GM21576 (cell line): ENCODE data around the gene PGS1.
"Not testable (repeated sequence)": the region's sequence is repeated elsewhere in the genome, so short reads cannot be mapped to it uniquely, and the experiment has no call there.

ENCODE experiments used
- ATAC-seq: cut with Tn5 transposase; IDR thresholded peaks from one replicate; pipeline ENCODE4 v1.9.1; 2021; ENCODE audit warnings: mild to moderate bottlenecking, moderate library complexity; ENCODE audit not compliant: unreplicated experiment

The PGS1 gene

DNA sequence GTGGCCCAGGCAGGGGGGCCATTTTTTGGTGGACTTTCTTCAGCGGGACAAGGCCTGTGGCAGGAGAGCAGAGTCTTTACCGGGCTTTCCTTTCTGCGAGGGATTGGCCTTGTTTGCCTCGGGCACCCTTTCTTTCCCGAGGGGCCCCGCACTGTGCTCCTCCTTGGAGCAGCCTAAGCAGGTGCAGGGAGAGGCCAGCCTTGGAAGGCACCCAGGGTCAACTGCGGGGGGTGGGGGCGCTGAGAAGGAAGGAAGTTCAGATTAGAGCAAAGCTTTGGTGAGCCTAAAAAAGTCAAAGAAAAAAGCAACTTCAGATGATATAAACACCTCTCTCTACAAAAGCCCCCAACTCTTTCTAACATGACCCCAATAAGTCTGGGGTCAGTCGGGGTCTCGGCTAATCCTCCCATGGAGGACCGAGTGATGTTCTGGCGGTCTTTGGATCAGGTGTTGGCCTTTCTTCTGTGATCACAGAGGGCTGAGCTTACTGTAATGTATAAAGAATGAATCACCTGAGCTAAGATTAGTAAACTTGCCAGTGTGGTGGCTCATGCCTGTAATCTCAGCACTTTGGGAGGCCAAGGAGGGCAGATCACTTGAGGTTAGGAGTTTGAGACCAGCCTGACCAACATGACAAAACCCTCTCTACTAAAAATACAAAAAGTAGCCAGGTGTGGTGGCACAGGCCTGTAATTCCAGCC lies 63.0 kb downstream of the PGS1 start:
- no peak for ATAC-seq

DNA sequence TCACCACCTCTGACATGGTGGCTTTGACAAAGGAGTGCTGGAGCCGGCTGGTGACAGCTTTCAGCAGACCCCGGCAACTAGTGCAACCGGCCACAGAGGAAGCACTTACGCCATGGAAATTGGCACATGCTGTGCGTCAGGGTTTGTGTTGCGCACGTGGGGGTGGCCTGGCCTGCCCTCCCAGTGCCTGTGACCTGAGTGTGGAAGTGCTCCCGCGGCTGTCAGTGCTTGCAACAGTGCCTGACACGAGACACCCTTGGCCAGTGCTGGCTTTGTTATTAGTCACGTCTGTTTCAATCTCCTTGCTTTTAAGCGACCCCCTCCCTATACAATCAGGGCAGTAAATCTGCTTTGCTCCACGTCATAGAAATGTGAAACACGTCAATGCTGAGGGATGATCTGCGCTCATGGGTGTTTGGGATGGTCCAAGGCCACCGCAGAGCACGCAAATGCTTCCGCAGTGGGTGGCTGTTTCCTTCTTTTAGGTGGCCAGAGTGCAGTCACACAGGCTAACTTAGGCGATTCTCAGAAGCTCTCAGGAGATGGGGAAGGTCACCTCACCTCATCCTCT lies 64.3 kb downstream of the PGS1 start:
- ATAC-seq, result no peak

- no peak for ATAC-seq
These were observed 65.9 kb downstream of the PGS1 start for GRCh38 chr17:78444392-78444791.

- no peak for ATAC-seq
These were observed 68.4 kb downstream of the PGS1 start for GRCh38 chr17:78446833-78447232.

- no peak for ATAC-seq
These were observed 70.0 kb downstream of the PGS1 start for GRCh38 chr17:78448356-78448993.

DNA sequence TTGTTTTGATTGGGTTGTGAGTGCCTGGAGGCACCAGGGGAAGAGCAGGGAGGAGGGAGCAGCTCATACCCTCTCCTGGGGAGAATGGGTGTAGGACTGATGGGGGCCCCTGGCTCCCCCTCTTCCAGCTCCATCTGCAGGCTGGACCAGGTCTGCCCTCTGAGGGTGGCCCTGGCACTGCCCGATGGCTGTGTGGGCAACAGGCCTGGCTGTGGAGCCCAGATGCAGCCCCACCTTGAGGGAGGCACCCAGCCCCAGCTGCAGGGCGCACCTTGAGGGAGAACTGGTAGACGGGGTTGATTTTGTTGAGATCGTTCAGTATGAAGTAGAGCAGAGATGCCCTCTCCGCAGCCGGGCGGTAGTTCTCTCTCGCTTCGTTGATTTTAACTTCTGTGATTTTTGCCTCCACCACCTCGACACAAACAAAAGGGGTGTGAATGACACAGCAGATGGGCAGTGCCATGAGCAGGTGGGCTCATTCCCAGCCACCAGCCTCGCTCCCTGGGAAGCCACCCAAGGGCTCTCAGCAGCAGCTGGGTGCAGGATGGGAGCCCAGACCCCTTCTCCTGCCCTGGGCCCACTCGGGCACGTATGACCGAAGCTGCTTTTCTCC lies 71.6 kb downstream of the PGS1 start:
- no peak for ATAC-seq

DNA sequence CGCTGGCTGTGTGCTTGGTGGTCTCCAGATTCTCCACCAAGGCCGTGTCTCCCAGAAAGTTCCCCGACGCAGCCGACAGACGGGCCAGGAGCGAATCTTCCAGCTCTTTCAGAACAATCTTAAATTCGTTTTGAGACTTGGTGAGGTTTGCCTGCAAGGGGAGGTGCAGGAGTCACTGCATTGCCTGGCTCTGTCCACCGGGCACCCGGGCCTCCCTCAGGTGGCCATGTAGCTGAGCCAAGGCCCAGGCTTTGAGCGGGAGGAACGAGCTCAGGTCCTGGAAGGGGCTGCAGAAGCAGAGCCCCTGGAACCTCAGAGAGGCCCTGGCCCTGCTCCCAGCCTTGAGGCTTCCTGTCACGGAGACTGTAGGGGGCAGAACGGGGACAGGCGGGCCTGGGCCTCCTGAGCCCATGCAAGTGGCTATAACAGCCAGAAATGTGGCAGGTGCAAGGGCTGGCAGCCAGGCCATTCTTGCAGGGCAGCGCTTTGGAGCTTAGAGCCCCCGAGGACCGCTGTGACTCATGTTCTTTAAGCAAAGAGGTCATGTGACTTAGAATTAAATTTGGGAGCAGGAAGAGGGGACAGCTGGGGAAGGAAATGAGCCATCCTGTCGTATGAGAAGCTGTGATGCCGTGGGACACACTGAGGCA lies 72.4 kb downstream of the PGS1 start:
- ATAC-seq, result no peak

GRCh38 chr17:78451753-78452152 lies 73.3 kb downstream of the PGS1 start:
- no peak for ATAC-seq

- ATAC-seq, result no peak
These were observed 75.9 kb downstream of the PGS1 start for GRCh38 chr17:78454346-78454745.

DNA sequence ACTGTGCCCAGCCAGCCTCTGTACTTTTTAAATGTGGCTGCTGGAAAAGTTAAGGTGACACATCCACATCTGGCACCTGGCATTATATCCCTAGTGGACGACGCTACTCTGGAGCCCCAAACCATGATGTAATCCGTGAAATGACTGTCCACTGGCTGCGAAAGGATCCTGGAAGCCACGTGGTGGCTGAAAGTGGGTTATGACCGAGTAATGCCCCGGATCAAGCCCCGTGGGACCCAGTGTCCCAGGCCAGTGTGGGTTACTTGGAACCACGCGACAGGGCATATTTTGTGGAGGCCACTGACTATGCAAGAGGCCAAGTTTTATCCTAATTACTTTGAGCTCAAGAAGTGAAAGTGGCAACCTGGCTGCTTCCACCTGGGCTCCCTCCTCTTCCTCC lies 79.6 kb downstream of the PGS1 start:
- ATAC-seq, result no peak

DNA sequence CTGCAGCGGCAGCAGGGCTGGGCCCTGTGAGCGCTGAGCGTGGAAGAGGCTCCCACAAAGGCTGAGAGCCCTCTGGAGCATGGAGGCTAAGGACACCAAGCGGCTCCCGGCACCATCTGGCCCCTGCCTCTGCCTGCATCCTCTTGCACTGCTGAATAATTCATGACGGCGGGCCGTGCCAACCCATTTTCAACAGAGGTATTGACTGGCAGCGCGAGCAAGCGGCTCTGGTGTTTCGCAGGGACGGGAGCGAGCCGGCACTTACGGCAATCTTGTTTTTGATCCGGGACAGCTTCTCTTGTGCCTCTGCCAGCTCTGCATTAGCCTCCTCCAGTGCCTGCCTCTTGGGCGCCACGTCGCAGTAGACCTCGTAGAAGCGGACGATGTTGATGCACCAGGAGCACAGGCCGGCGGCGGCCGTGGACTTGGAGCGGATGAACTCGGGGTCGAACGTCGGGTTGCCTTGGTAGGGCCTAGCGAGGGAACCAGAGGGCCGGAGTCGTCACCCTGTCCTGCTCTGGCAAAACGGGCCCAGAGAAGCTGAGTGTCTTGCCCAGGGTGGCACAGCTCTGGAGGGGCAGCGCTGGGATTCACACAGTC lies 80.4 kb downstream of the PGS1 start:
- no peak for ATAC-seq

DNA sequence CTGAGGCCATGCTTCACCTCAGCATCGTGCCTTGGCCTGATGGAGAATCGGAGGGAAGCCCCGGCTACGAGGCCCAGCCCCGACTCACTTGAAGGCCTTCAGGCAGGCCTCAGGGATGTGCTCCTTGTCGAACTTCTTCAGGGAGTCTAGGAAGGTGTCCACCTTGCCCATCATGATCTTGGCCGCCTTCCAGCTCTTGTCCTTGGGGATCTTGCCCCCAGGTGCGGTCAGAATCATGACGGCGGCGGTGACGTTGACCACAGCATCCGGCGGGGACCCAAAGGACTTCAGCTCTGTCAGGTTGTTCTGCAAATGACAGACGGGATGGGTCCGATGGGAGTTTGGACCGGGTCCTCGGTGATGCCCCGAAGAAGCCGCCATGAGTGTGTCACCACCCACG lies 81.2 kb downstream of the PGS1 start:
- no peak for ATAC-seq

GRCh38 chr17:78460176-78460675 lies 81.8 kb downstream of the PGS1 start:
- ATAC-seq, result no peak

DNA sequence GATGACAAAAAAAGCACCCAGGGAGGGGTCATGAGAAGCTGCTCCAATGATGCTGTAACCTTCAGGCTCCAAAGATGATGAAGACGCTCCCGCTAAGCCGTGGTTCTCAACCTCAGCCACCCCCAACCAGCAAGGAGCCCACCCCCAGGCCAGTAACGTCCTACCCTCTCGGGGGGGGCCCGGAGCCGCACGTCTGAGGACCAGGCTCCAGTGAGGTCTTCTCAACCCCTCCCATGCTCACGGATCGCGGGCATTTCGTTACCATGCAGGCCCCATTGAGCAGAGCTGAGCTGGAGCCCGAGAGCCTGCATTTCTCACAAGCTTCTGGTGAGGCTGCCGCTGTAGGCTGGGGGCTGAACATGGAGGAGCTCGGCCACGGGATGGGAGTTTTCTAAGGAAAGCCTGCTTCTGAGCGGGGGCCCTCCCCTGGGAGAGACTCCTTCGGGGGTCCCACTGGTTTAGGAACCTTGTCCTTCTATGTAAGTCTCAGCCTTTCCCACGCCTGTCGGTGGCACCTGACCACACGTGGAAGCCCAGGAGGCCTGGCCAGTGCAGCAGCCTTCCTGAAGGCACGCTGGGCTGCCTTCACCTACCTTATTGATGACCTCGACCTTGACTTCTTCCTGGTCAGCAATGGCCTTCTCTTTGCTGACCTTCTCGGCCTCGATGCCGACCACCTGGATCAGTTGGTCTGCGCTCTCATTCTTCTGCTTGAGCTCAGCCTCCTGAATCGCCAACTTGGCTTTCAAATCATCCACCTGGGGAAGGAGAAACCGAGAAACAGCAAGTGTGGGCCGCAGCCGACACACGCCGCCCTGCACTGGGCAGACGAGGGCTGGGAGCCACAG lies 82.7 kb downstream of the PGS1 start:
- no peak for ATAC-seq

- ATAC-seq, result no peak
These were observed 83.3 kb downstream of the PGS1 start for GRCh38 chr17:78461799-78462053.

GRCh38 chr17:78462148-78462547 lies 83.7 kb downstream of the PGS1 start:
- no peak for ATAC-seq

DNA sequence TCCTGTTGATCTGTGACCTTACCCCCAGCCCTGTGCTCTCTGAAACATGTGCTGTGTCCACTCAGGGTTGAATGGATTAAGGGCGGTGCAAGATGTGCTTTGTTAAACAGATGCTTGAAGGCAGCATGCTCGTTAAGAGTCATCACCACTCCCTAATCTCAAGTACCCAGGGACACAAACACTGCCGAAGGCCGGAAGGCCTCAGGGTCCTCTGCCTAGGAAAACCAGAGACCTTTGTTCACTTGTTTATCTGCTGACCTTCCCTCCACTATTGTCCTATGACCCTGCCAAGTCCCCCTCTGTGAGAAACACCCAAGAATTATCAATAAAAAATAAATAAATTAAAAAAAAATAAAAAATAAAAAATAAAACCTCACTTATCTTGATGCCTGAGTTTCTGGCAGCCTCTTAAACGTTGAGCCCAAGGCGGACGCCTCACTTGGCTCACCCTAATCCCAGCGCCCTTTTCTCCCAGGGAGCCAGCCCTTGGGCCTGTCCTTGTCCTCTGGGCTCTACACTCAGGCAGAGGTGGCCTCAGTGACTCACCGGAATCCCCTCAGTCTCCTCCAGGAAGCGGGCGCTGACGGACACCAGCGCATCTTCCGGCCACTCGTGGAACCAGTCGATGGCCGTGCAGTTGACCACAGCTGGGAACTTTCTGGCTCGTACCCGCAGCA lies 87.8 kb downstream of the PGS1 start:
- ATAC-seq, result not testable (repeated sequence)

- no peak for ATAC-seq
These were observed 88.6 kb downstream of the PGS1 start for GRCh38 chr17:78466786-78467715.

- no peak for ATAC-seq
These were observed 89.9 kb downstream of the PGS1 start for GRCh38 chr17:78468366-78468765.
